ENCODE results near the gene HSD3B2. TPM values are rescaled to one million over a fixed set of nuclear protein-coding genes. Genes with fewer than 3 reads are reported as not detected.

HSD3B2 gene
- total RNA-seq, 1 experiment from 2014 or later, result not detected

GRCh38 chr1:119384591-119384990 is 30.4 kb upstream of the HSD3B2 start:
- no peak overlapping the region for H4K8ac ChIP-seq (replicated peaks; ENCODE audit: insufficient read length, low read depth, low read length)
- H3K27ac ChIP-seq (ENCODE audit: insufficient read length, low read depth, low read length), result no peak overlapping the region
- H3K23ac ChIP-seq (ENCODE audit: insufficient read length, low read depth, low read length), result no peak overlapping the region
- H3K79me2 ChIP-seq (ENCODE audit: insufficient read depth, low read length), result no peaks in the 10 kb centered on the region
- no peak overlapping the region for H3K4ac ChIP-seq (ENCODE audit: low read depth, low read length)
- Mint-ChIP-seq H3K4me1 (peaks cover 14% of the 10 kb centered on the region in 2 experiments), H3K36me3 (ENCODE audit: insufficient read depth in 1 of 3, low read depth in 3 of 3) (no peaks in the 10 kb centered on the region), H3K27ac (no peak overlapping the region), H3K9me3 (no peaks in the 10 kb centered on the region; a peak in 1 of 5 replicates), H3K27me3 (ENCODE audit: low read depth) (no peaks in the 10 kb centered on the region), H3K4me3 (no peak overlapping the region)
- no peak overlapping the region for H2AFZ ChIP-seq (ENCODE audit: low read length)
- H3K14ac ChIP-seq (ENCODE audit: insufficient read depth, low read length), result no peak overlapping the region
- H3K23me2 ChIP-seq (ENCODE audit: insufficient read length, low read depth, low read length, poor library complexity, severe bottlenecking), result no peaks in the 10 kb centered on the region
- peaks cover 7% of the 10 kb centered on the region; the same call in 1 of the 2 replicates for H3K4me1 ChIP-seq (ENCODE audit: insufficient read depth, low read length)
- H3K9ac ChIP-seq (ENCODE audit: extremely low read depth, insufficient read length, low read length), result no peak overlapping the region
- H3K27me3 ChIP-seq (ENCODE audit: insufficient read depth, low read length), result no peaks in the 10 kb centered on the region; the same call in 1 of the 2 replicates
- H3T11ph ChIP-seq (ENCODE audit: low read length), result no peak overlapping the region
- H3K9me3 ChIP-seq (ENCODE audit: control insufficient read depth, low read depth, low read length), result no peaks in the 10 kb centered on the region
- H2BK12ac ChIP-seq (ENCODE audit: insufficient read length, low read depth, low read length), result no peak overlapping the region
- H2BK20ac ChIP-seq (ENCODE audit: low read depth, low read length, poor library complexity, severe bottlenecking), result no peak overlapping the region
- H3K18ac ChIP-seq (ENCODE audit: insufficient read length, low read depth, low read length), result no peak overlapping the region
- no peak overlapping the region for H3K56ac ChIP-seq (ENCODE audit: insufficient read length, low read depth, low read length)
- H4K91ac ChIP-seq (ENCODE audit: insufficient read length, low read depth, low read length), result no peak overlapping the region
- no peak overlapping the region for H2AK5ac ChIP-seq (ENCODE audit: insufficient read length, low read length)
- H2BK120ac ChIP-seq (ENCODE audit: low read depth, low read length, poor library complexity, severe bottlenecking), result no peak overlapping the region
- no peak overlapping the region for H3K4me2 ChIP-seq (ENCODE audit: insufficient read depth, insufficient read length, low read length)
- no CpG with 5 or more reads among the region's 4 CpGs for WGBS (ENCODE audit: extremely low coverage, insufficient read length, low lambda C conversion rate)
- no peak for DNase-seq
- H4K5ac ChIP-seq (ENCODE audit: insufficient read length, low read depth, low read length), result no peak overlapping the region
- no peaks in the 10 kb centered on the region for H4K20me1 ChIP-seq (ENCODE audit: control insufficient read depth, insufficient read depth, insufficient read length)
- H2BK15ac ChIP-seq (ENCODE audit: low read depth, low read length), result no peak overlapping the region
- no peak for TF ChIP-seq CTCF (conservative IDR thresholded peaks at IDR 0.05)
- H2BK5ac ChIP-seq (ENCODE audit: insufficient read length, low read length), result no peak overlapping the region
- H3K79me1 ChIP-seq (ENCODE audit: insufficient read depth, low read depth, low read length, poor library complexity, severe bottlenecking), result no peaks in the 10 kb centered on the region
